Femur (tissue), 1 donor: Measurements from ENCODE around the gene KCNJ15.

ENCODE experiments used
- DNase-seq: peaks from one replicate; pipeline ENCODE4 v3.0.0-alpha.2; 2017

The KCNJ15 gene

DNA sequence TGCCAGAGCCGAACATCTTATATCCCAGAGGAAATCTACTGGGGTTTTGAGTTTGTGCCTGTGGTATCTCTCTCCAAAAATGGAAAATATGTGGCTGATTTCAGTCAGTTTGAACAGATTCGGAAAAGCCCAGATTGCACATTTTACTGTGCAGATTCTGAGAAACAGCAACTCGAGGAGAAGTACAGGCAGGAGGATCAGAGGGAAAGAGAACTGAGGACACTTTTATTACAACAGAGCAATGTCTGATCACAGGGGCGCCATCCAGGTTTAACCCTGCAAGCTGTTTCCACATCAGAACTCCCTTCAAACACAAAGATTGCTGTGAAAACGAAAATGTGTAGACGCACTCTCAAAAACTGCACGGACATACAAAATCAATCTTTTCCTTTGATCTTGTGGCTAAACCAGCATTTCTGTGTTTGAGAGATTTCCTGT, 43.4 kb downstream of the KCNJ15 start:
- DNase-seq, result no peak

- DNase-seq, result no peak
Measured at GRCh38 chr21:38301321-38302214, 44.8 kb downstream of the KCNJ15 start.

DNA sequence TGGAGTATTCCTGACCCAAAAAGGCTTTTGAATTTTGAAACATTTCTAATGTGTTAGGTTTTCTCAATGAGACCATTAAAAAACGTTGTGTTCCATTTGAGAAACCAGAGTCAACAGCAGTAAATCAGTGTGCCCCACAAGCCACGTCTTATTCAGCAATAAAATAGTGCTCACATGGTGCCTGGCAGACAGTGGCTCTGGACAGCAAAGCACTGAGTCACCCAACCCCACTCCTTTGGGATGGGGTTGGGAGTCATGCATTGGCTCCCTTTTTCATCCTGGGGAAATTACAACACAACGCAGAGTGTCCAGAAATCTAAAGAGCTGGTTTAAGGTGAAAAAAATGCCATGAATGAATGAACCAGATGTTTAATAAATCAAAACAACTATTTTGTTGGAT, 46.5 kb downstream of the KCNJ15 start:
- no peak for DNase-seq

DNA sequence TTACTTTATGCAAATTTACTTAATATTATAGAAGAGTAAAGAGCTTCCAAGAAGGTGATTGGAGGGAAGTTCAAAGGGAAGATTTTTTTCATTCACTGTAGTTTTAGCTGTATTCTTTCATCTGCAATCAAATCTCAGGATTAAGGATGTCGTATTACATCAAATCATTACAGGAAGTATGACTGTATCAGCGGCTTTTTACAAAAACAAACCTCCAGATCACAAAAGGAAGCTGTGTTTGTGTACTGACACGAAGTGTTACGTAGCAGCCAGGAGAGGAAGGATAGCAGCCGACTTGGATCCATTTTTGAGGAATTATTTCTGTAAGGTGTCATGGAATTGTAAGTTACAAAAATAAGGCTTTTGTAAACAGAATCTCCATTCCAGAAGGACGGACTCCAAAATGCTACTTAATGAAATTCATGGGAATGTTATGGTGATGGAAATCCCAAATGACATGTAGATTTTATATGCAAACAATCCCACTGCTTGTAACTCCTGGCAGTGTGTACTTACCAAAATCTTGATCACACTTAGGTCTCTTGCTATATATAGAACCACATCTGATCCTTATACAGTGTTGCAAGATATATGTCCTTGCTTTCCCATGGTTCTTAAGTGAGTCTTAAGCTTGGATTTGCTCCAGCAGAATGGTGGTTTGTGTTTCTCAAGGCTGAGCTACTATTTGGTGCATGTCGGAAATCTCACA, 49.8 kb downstream of the KCNJ15 start:
- no peak for DNase-seq

GRCh38 chr21:38307771-38308531, 51.2 kb downstream of the KCNJ15 start:
- DNase-seq, result no peak

GRCh38 chr21:38308532-38309119, 51.8 kb downstream of the KCNJ15 start:
- DNase-seq, result no peak

- no peak for DNase-seq
Measured at GRCh38 chr21:38310646-38311485, 54.1 kb downstream of the KCNJ15 start.

DNA sequence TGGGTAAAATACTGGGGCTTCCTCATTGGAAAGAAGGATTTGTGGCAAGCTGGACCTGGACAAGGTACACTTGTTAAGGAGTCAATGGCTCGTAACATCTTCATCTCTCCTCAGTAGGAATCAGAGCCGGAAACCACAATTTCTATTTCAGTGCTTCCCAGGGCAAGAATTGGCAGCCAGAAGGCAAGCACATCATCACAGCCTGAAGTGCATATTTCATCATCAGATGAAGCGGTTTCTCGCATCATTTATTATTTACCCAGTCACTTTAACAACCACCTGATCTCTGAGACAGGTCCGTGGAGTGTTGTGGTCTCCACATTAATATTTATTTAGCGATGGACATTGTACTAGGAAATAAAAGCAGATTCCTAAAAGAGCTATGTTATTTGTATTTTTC, 55.0 kb downstream of the KCNJ15 start:
- DNase-seq, result peak; percentile 19

DNA sequence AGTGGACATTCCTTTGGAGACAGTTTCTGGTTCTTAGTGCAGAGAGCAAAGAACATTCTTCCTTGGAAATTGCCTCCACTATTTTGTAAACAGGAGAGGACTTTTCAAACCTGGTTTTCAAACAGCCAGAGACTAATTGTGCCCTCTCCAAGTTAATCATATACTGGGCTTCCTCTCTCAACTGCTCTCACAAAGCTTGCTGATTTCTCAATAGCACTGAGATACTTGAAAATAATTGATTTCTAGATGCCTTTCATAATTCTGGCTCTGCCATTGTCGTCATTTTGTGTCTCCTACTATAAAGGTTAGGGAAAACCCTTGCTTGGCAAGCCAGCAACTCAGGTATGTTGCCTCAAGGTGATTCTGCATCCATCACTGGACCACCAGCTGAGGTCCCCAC, 56.0 kb downstream of the KCNJ15 start:
- DNase-seq, result no peak

- no peak for DNase-seq
Measured at GRCh38 chr21:38314558-38314957, 57.8 kb downstream of the KCNJ15 start.

- no peak for DNase-seq
Measured at GRCh38 chr21:38315122-38315521, 58.3 kb downstream of the KCNJ15 start.

DNA sequence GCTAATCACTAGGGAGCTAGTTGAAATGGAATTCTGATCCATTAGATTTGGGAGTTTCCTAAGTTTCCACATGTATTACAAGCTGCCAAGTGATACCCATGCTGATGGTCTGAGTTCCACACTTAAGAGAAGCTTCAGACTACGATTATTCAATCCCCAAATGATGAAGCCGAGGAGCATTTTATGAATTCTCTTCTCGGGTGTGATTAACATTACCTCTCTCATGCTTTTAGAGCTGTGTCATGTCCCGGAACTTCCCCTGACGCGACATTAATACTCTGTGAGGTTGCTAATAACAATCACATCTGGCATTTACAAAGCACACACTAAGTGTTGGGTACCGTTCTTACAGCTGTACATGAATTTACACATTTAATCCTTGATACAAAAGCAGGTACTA, 63.0 kb downstream of the KCNJ15 start:
- DNase-seq, result no peak

GRCh38 chr21:38321568-38321967, 64.8 kb downstream of the KCNJ15 start:
- peak; percentile 20 for DNase-seq

DNA sequence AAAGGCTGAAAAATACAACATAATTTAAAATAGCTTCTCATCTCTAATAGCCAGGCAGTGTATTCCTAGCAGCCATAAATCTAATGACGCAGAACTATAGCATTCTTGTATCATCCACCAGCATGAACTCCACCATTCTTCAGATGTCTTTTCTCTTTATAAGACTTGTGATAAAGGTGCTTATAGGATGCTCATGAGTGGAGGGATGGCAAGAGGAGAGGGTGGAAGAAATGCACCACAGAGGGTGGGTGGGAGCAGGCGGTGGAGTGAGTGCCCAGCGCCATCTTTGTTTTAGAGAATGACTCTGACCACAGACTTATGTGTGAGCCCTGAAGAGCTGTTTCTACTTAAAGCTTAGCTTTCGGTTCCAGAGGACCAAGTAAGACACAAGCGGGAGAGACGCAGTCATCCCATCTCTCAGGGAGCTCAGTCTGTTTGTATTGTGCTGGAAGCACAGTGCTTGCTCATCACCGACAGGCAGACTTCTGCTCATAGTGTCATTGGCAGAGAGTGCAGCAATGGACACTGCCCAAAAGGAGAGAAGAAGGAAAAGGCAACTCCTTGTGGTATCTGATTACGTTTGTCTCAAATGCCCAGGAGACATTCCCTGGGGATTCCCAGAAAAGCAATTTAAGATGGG, 65.6 kb downstream of the KCNJ15 start:
- peak; percentile 20 for DNase-seq

GRCh38 chr21:38323721-38324531, 67.1 kb downstream of the KCNJ15 start:
- peak; percentile 40 for DNase-seq

DNA sequence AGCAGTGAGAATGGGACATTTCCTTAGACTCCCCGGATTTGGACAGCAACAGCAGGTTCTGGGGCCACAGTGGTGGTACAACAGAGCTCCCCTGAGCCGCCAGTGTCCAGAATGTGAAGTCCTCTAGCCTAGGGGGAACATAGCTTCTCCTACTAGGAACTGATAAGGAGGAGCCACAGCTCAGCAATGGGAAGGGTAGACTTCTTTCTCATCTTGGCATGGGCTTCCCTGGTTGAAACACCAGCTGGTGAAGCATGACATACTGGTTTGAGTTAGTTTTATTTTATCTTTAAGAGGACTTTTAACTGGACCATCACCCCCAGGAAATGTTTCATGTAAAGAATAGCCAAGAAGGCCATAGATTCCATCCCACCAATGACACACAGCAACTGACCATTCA, 68.4 kb downstream of the KCNJ15 start:
- no peak for DNase-seq

DNA sequence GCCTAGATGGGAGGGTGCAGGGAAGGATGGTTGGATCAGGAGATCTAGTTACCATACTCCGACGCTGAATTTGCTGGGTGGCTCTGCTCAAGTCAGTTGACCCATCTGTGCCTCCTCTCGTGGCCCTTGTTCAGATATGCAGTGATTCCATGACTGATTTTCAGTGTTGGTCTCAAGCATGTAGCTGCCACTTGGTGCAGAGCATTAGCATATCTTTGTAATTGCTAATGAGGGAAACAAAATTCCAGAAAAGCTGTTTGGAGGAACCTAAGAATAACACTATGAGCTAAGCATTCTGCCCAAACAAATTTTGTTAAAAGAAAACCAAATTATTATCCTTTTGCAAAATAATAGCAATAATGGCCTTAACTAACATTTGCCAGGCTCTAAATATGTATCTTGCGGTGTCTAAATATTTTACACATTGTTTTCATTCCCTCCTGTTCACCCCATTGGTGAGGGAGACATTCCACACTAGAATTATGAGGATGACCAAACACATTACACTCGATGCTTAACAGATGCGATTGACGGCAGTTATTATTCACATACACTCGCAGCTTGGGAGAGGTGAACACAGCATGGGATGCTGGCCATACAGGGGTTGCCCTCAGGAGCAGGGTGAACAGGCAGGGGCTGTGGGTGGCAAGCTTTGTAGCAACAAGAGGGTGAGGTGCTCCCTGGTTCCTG, 69.1 kb downstream of the KCNJ15 start:
- peak; percentile 8 for DNase-seq

GRCh38 chr21:38326429-38326828, 69.6 kb downstream of the KCNJ15 start:
- DNase-seq, result peak; percentile 3

GRCh38 chr21:38326899-38327298, 70.1 kb downstream of the KCNJ15 start:
- peak; percentile 4 for DNase-seq

DNA sequence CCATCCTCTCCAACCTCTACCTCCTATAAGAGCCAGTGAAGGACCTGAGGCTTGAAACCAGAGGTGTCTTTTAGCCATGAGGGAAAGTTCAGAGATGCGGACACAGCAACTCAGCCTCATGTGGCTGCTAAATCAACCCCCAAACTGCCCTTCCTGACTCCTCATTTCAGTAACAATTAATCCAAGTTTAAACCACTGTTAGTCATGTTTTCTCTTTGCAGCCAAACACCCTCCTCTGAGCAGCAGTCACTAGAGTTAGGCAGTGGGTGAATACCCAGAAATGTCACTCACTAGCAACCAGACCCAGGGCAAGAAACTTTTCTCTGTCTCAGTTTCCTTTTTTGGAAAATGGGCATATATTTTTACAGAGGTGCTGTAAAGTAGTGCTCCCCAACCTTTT, 71.2 kb downstream of the KCNJ15 start:
- peak; percentile 2 for DNase-seq
